Esophagus muscularis mucosa (tissue), 3 donors: ENCODE results near the gene LRRN2.

Experiments used
- CTCF ChIP-seq, 3 experiments: fragments of 200-600 bp in 2 of 3; fragments of 450-650 bp in 1 of 3; sonication (generic) in 2 of 3; IDR thresholded peaks; one replicate each; pipeline ENCODE4 v1.5.1; 2017 to 2019; ENCODE audit warnings: antibody characterized with exemption in 3 of 3, mild to moderate bottlenecking in 2 of 3, moderate library complexity in 1 of 3
- POLR2A ChIP-seq: fragments of 450-650 bp; IDR thresholded peaks from one replicate; pipeline ENCODE4 v1.6.1; 2017; ENCODE audit warnings: antibody characterized with exemption, moderate library complexity, mild to moderate bottlenecking, low read depth
- POLR2AphosphoS5 ChIP-seq, 2 donors: sonication (generic); formaldehyde crosslinking; IDR thresholded peaks; one replicate each; pipeline ENCODE4 v1.6.1; 2017; ENCODE audit warnings: antibody characterized with exemption in 2 of 2

- TF ChIP-seq CTCF (IDR thresholded peaks at IDR 0.05), result no peak
- TF ChIP-seq POLR2A, result no peak
- TF ChIP-seq POLR2AphosphoS5 (IDR thresholded peaks at IDR 0.05), result no peak
Measured at GRCh38 chr1:204685236-204686006, at the start of gene LRRN2.
